Lung (tissue), 12 donors: Measurements from ENCODE around the gene DTD1. TPM values are rescaled to one million over a fixed set of nuclear protein-coding genes. Genes with fewer than 3 reads are reported as not detected.

Experiments
- ATAC-seq: fragments of 200-7000 bp; cut with Tn5 transposase; one replicate; pipeline ENCODE4 v1.9.1; 2020; ENCODE audit warnings: moderate number of reproducible peaks; ENCODE audit not compliant: insufficient read depth, low FRiP score
- DNase-seq, 3 donors: peaks; one replicate each; pipeline ENCODE4 v3.0.0-alpha.2; 2013 to 2017
- H3K27ac ChIP-seq, 2 donors: one replicate each; pipeline ENCODE4 v1.5.1; 2013; ENCODE audit warnings: mild to moderate bottlenecking in 2 of 2, moderate library complexity in 2 of 2, control low read depth in 1 of 2, inconsistent platforms in 1 of 2, low read depth in 1 of 2, low read length in 1 of 2
- H3K27me3 ChIP-seq, 3 donors: one replicate each; pipeline ENCODE4 v1.5.1; 2013; ENCODE audit warnings: low read length in 2 of 3; ENCODE audit not compliant: control insufficient read depth in 3 of 3, insufficient read depth in 3 of 3
- H3K36me3 ChIP-seq, 4 donors: one replicate each; pipeline ENCODE4 v1.5.1; 2013; ENCODE audit warnings: low read length in 4 of 4, mild to moderate bottlenecking in 1 of 4, moderate library complexity in 1 of 4; ENCODE audit not compliant: control insufficient read depth in 4 of 4, insufficient read depth in 4 of 4
- H3K4me1 ChIP-seq, 5 donors: one replicate each; pipeline ENCODE4 v1.5.1; 2013; ENCODE audit warnings: low read length in 5 of 5, mild to moderate bottlenecking in 2 of 5, moderate library complexity in 1 of 5; ENCODE audit not compliant: control insufficient read depth in 5 of 5, insufficient read depth in 5 of 5
- H3K4me3 ChIP-seq: one replicate; pipeline ENCODE4 v1.5.1; 2013; ENCODE audit warnings: mild to moderate bottlenecking, control low read depth, moderate library complexity
- H3K9ac ChIP-seq, 2 donors: one replicate each; pipeline ENCODE4 v1.5.1; 2013; ENCODE audit warnings: low read length in 2 of 2, control low read depth in 1 of 2; ENCODE audit not compliant: insufficient read depth in 1 of 2
- H3K9me3 ChIP-seq, 4 donors: one replicate each; pipeline ENCODE4 v1.5.1; 2013; ENCODE audit warnings: low read length in 3 of 4, mild to moderate bottlenecking in 1 of 4, moderate library complexity in 1 of 4; ENCODE audit not compliant: control insufficient read depth in 4 of 4, insufficient read depth in 3 of 4
- CTCF ChIP-seq: IDR thresholded peaks from 2 replicates; pipeline ENCODE4 v1.5.1; 2012; ENCODE audit warnings: mild to moderate bottlenecking; ENCODE audit errors: control extremely low read depth, extremely low read depth
- WGBS, 2 donors: extraction: QIAGEN DNeasy Blood & Tissue Kit; methylation state at CpG; one replicate each; pipeline ENCODE4 v1.1.7; 2013; 5-methylcytosine and 5-hydroxymethylcytosine counted together
- polyA plus RNA-seq, 2 donors: library from polyadenylated mRNA; stranded (reverse); fragments of 200-250 nt; gene quantifications; one replicate each; pipeline ENCODE4 v1.2.1, GENCODE V29; 2013
- total RNA-seq, 2 donors: library from RNA; depleted of rRNA in 1 of 2; stranded (reverse); fragments of >200 nt in 1 of 2; gene quantifications; one replicate each; pipeline ENCODE4 v1.2.1, GENCODE V29; 2014 to 2021
- donor health status: control.
- donor health status: control.
- donor health status: Bipolar disorder and iron deficiency.
- donor health status: healthy.
- donor health status: DM: yes; HTN: yes; CAD: no.

DTD1 gene
- total and polyA plus RNA-seq, 4 donors = 17.4 to 39.2 (median 24.6) TPM

- Histone ChIP-seq H3K27ac (no peak overlapping the region), H3K9me3 (peaks cover 0 to 5% (median 2%) of the 10 kb centered on the region in 4 donors), H3K4me3 (no peak overlapping the region), H3K9ac (no peak overlapping the region), H3K36me3 (no peaks in the 10 kb centered on the region), H3K27me3 (peaks cover 0 to 2% (median 0%) of the 10 kb centered on the region in 3 donors), H3K4me1 (peaks cover 0 to 6% (median 0%) of the 10 kb centered on the region in 5 donors)
- TF ChIP-seq CTCF = no peak
- no peak for DNase-seq
- no peak for ATAC-seq
- 88 to 98% methylated on average over 2 of the region's 2 CpGs for WGBS, 2 donors
These were observed 208.5 kb downstream of the DTD1 start for GRCh38 chr20:18796282-18796833.

GRCh38 chr20:18801516-18801915 is 213.7 kb downstream of the DTD1 start:
- H3K9me3 ChIP-seq = peaks cover 0 to 2% (median under 1%) of the 10 kb centered on the region in 4 donors
- no peaks in the 10 kb centered on the region for H3K27me3 ChIP-seq
- no peak overlapping the region for H3K4me3 ChIP-seq
- no peaks in the 10 kb centered on the region for H3K4me1 ChIP-seq
- DNase-seq = no peak
- H3K36me3 ChIP-seq = no peaks in the 10 kb centered on the region
- TF ChIP-seq CTCF = no peak
- no peak overlapping the region for H3K27ac ChIP-seq
- H3K9ac ChIP-seq = no peak overlapping the region
- no peak for ATAC-seq
- 87 to 88% methylated on average over 2 of the region's 2 CpGs for WGBS, 2 donors

GRCh38 chr20:18802012-18802634 is 214.3 kb downstream of the DTD1 start:
- H3K27ac ChIP-seq = no peak overlapping the region
- no peak for ATAC-seq
- H3K4me3 ChIP-seq = no peak overlapping the region
- no peak overlapping the region for H3K9ac ChIP-seq
- H3K27me3 ChIP-seq = no peaks in the 10 kb centered on the region
- H3K4me1 ChIP-seq = no peaks in the 10 kb centered on the region
- WGBS, 2 donors = 72 to 82% methylated on average over 7 of the region's 7 CpGs
- no peak for TF ChIP-seq CTCF
- peak in 2 of 3 donors; percentile 8 to 32 for DNase-seq
- H3K9me3 ChIP-seq = peaks cover 0 to 2% (median 0%) of the 10 kb centered on the region in 4 donors
- H3K36me3 ChIP-seq = no peaks in the 10 kb centered on the region
